ENCODE results near the gene EPHX1. TPM values are rescaled to one million over a fixed set of nuclear protein-coding genes. Genes with fewer than 3 reads are reported as not detected.

EPHX1 gene
- total RNA-seq, 5 donors from 2014 or later (not counting 1 experiment from before 2014, with no cell fraction given), result 0.98 to 5.2 (median 3.7) TPM

GRCh38 chr1:225849925-225850324 is 40.0 kb downstream of the EPHX1 start:
- CTCF ChIA-PET, result interaction anchor here in 1 of 2 donors (1.3 kb wide), 1 partner anchor 21 kb away, joined by 3 read pairs; no protein-coding TSS in a partner anchor
- Histone ChIP-seq H3K4me3 (ENCODE audit: control insufficient read depth in 1 of 2, extremely low read depth in 1 of 2, low read length in 1 of 2) (no peak overlapping the region), H3K27me3 (replicated peaks in 1 of 2; ENCODE audit: control insufficient read depth in 2 of 2, extremely low read depth in 1 of 2, insufficient read depth in 2 of 2, low read length in 1 of 2) (peaks cover 0 to 2% of the 10 kb centered on the region in 2 experiments), H3K9me3 (no peaks in the 10 kb centered on the region), H3K27ac (ENCODE audit: low read length) (peak overlapping the region; percentile 67), H3K36me3 (ENCODE audit: control insufficient read depth in 2 of 2, extremely low read depth in 1 of 2, insufficient read depth in 1 of 2, low read length in 1 of 2) (peaks cover 22 to 86% of the 10 kb centered on the region in 2 donors), H3K4me1 (ENCODE audit: control insufficient read depth in 1 of 2, extremely low read depth in 1 of 2, insufficient read depth in 2 of 2, low read length in 2 of 2) (peaks cover 16 to 79% of the 10 kb centered on the region in 2 experiments)
- H3K9me3 Mint-ChIP-seq, result no peaks in the 10 kb centered on the region
- peak in 28 of 35 experiments; percentile 12 to 55 (median 34) for DNase-seq
- POLR2A ChIA-PET, result no interaction called here
- H3K36me3 Mint-ChIP-seq, result peaks cover 53% of the 10 kb centered on the region
- H3K4me3 Mint-ChIP-seq, result peak overlapping the region in 1 of 3 donors; percentile 56
- peaks cover 67 to 80% (median 73%) of the 10 kb centered on the region in 3 donors for H3K4me1 Mint-ChIP-seq
- ATAC-seq (replicated peaks in 1 of 4), result peak in 2 of 4 experiments; percentile 25
- peak overlapping the region; percentile 93 to 94 for H3K27ac Mint-ChIP-seq
- no peaks in the 10 kb centered on the region for H3K27me3 Mint-ChIP-seq
- WGBS (ENCODE audit: insufficient coverage), result 33% methylated on average over 2 of the region's 7 CpGs

DNA sequence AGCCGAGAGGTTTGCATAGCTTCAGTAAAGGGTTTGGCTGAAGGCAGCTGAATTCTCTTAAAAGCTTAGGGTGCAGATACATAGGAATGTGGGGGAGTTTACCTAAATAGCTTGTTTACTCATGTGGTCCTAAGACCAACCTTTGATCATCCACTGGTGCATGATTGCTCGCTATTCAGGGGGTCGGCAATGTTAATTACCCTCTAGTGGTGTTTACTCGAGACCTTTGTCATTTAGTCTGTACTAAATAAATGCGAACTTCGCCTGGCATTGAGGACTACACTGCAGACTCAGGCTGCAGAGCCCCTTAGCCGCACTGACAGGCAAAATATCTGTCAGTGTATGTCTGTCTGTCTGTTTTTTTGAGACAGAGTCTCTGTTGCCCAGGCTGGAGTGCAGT is 40.4 kb downstream of the EPHX1 start:
- ChIA-PET CTCF (interaction anchor here in 1 of 2 donors (1.3 kb wide), 1 partner anchor 20 kb away, joined by 3 read pairs; no protein-coding TSS in a partner anchor), POLR2A (no interaction called here)
- Histone ChIP-seq H3K27me3 (replicated peaks in 1 of 2; ENCODE audit: control insufficient read depth in 2 of 2, extremely low read depth in 1 of 2, insufficient read depth in 2 of 2, low read length in 1 of 2) (peaks cover 0 to 2% of the 10 kb centered on the region in 2 experiments), H3K9me3 (no peaks in the 10 kb centered on the region), H3K36me3 (ENCODE audit: control insufficient read depth in 2 of 2, extremely low read depth in 1 of 2, insufficient read depth in 1 of 2, low read length in 1 of 2) (peaks cover 24 to 90% of the 10 kb centered on the region in 2 donors), H3K4me1 (ENCODE audit: control insufficient read depth in 1 of 2, extremely low read depth in 1 of 2, insufficient read depth in 2 of 2, low read length in 2 of 2) (peaks cover 16 to 79% of the 10 kb centered on the region in 2 experiments), H3K4me3 (ENCODE audit: control insufficient read depth in 1 of 2, extremely low read depth in 1 of 2, low read length in 1 of 2) (no peak overlapping the region), H3K27ac (ENCODE audit: low read length) (peak overlapping the region; percentile 67)
- no peak for ATAC-seq (replicated peaks in 1 of 4)
- Mint-ChIP-seq H3K27ac (peak overlapping the region; percentile 93 to 94), H3K27me3 (no peaks in the 10 kb centered on the region), H3K4me1 (peaks cover 67 to 80% (median 73%) of the 10 kb centered on the region in 3 donors), H3K36me3 (peaks cover 57% of the 10 kb centered on the region), H3K4me3 (peak overlapping the region in 1 of 3 donors; percentile 56), H3K9me3 (no peaks in the 10 kb centered on the region)
- WGBS (ENCODE audit: insufficient coverage), result 98% methylated on average over 6 of the region's 7 CpGs
- no peak for DNase-seq

- no peaks in the 10 kb centered on the region for H3K27me3 Mint-ChIP-seq
- peak overlapping the region; percentile 65 to 88 for H3K27ac Mint-ChIP-seq
- ChIA-PET CTCF (no interaction called here), POLR2A (no interaction called here)
- no peaks in the 10 kb centered on the region for H3K9me3 Mint-ChIP-seq
- Histone ChIP-seq H3K27ac (ENCODE audit: low read length) (peak overlapping the region; percentile 45), H3K4me1 (ENCODE audit: control insufficient read depth in 1 of 2, extremely low read depth in 1 of 2, insufficient read depth in 2 of 2, low read length in 2 of 2) (peaks cover 16 to 70% of the 10 kb centered on the region in 2 experiments), H3K27me3 (replicated peaks in 1 of 2; ENCODE audit: control insufficient read depth in 2 of 2, extremely low read depth in 1 of 2, insufficient read depth in 2 of 2, low read length in 1 of 2) (peaks cover 0 to 2% of the 10 kb centered on the region in 2 experiments), H3K36me3 (ENCODE audit: control insufficient read depth in 2 of 2, extremely low read depth in 1 of 2, insufficient read depth in 1 of 2, low read length in 1 of 2) (peaks cover 22 to 94% of the 10 kb centered on the region in 2 donors), H3K4me3 (ENCODE audit: control insufficient read depth in 1 of 2, extremely low read depth in 1 of 2, low read length in 1 of 2) (no peak overlapping the region), H3K9me3 (no peaks in the 10 kb centered on the region)
- ATAC-seq (replicated peaks in 1 of 4) (no peak), DNase-seq (peak in 3 of 35 experiments; percentile 15 to 45 (median 29))
- peaks cover 70 to 79% (median 72%) of the 10 kb centered on the region in 3 donors for H3K4me1 Mint-ChIP-seq
- H3K36me3 Mint-ChIP-seq, result peaks cover 59% of the 10 kb centered on the region
- peak overlapping the region in 2 of 3 donors; percentile 18 to 28 for H3K4me3 Mint-ChIP-seq
- 0% methylated on average over 1 of the region's 4 CpGs for WGBS (ENCODE audit: insufficient coverage)
Observed at GRCh38 chr1:225851805-225852204, 41.9 kb downstream of the EPHX1 start.

DNA sequence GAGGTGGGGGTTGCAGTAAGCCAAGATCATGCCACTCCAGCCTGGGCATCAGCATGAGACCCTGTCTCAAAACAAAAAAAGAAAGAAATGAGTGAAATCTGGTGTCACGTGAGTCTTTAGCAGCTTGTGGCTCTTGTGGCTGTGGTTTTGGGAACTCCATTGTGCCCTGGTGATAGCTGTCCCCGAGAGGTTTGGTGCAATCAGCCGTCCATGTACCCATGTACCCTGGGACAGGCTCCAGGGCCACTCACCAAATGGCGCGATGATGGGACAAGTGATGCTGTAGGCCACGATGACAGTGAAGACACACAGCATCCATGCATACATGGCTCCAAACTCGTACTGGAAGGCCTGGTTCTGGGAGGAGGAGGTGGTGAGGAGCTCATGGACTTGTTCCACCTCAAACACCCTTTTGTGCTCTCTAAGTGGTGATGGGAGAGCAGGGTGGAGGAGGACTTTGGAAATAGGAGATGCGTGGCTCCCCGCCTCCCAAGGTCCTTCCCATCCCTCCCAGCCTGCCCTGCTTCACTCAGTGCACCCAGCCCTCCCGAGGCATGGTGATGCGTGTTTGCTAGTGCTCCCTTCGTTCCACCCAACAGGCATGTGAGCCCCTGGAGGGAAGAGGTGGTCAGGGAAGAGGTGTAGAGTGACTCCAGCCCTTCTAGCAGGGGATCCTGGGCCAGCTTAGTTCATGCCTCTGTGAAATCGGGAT is 42.6 kb downstream of the EPHX1 start:
- Mint-ChIP-seq H3K9me3 (no peaks in the 10 kb centered on the region), H3K4me3 (peak overlapping the region in 1 of 3 donors; percentile 18), H3K27ac (peak overlapping the region; percentile 65 to 88), H3K4me1 (peaks cover 65 to 76% (median 70%) of the 10 kb centered on the region in 3 donors), H3K36me3 (peaks cover 59% of the 10 kb centered on the region), H3K27me3 (no peaks in the 10 kb centered on the region)
- no peak overlapping the region for H3K27ac ChIP-seq (ENCODE audit: low read length)
- peaks cover 22 to 96% of the 10 kb centered on the region in 2 donors for H3K36me3 ChIP-seq (ENCODE audit: control insufficient read depth in 2 of 2, extremely low read depth in 1 of 2, insufficient read depth in 1 of 2, low read length in 1 of 2)
- H3K4me1 ChIP-seq (ENCODE audit: control insufficient read depth in 1 of 2, extremely low read depth in 1 of 2, insufficient read depth in 2 of 2, low read length in 2 of 2), result peaks cover 16 to 63% of the 10 kb centered on the region in 2 experiments
- 55% methylated on average over 3 of the region's 13 CpGs for WGBS (ENCODE audit: insufficient coverage)
- DNase-seq, result no peak
- ChIA-PET CTCF (interaction anchor here in 1 of 2 donors (0.6 kb wide), 1 partner anchor 155 kb away, joined by 9 read pairs; no protein-coding TSS in a partner anchor), POLR2A (no interaction called here)
- no peaks in the 10 kb centered on the region for H3K9me3 ChIP-seq
- no peak for ATAC-seq (replicated peaks in 1 of 4)
- no peak overlapping the region for H3K4me3 ChIP-seq (ENCODE audit: control insufficient read depth in 1 of 2, extremely low read depth in 1 of 2, low read length in 1 of 2)
- peaks cover 0 to 2% of the 10 kb centered on the region in 2 experiments for H3K27me3 ChIP-seq (replicated peaks in 1 of 2; ENCODE audit: control insufficient read depth in 2 of 2, extremely low read depth in 1 of 2, insufficient read depth in 2 of 2, low read length in 1 of 2)

- Histone ChIP-seq H3K9me3 (no peaks in the 10 kb centered on the region), H3K27me3 (replicated peaks in 1 of 2; ENCODE audit: control insufficient read depth in 2 of 2, extremely low read depth in 1 of 2, insufficient read depth in 2 of 2, low read length in 1 of 2) (peaks cover 0 to 2% of the 10 kb centered on the region in 2 experiments), H3K4me3 (ENCODE audit: control insufficient read depth in 1 of 2, extremely low read depth in 1 of 2, low read length in 1 of 2) (no peak overlapping the region), H3K4me1 (ENCODE audit: control insufficient read depth in 1 of 2, extremely low read depth in 1 of 2, insufficient read depth in 2 of 2, low read length in 2 of 2) (peaks cover 12 to 54% of the 10 kb centered on the region in 2 experiments), H3K27ac (ENCODE audit: low read length) (no peak overlapping the region), H3K36me3 (ENCODE audit: control insufficient read depth in 2 of 2, extremely low read depth in 1 of 2, insufficient read depth in 1 of 2, low read length in 1 of 2) (peaks cover 22 to 95% of the 10 kb centered on the region in 2 donors)
- no peaks in the 10 kb centered on the region for H3K27me3 Mint-ChIP-seq
- ATAC-seq (replicated peaks in 1 of 4) (no peak), DNase-seq (no peak)
- no peaks in the 10 kb centered on the region for H3K9me3 Mint-ChIP-seq
- 97% methylated on average over 12 of the region's 12 CpGs for WGBS (ENCODE audit: insufficient coverage)
- peaks cover 63% of the 10 kb centered on the region for H3K36me3 Mint-ChIP-seq
- ChIA-PET POLR2A (no interaction called here), CTCF (no interaction called here)
- peaks cover 60 to 71% (median 65%) of the 10 kb centered on the region in 3 donors for H3K4me1 Mint-ChIP-seq
- no peak overlapping the region for H3K4me3 Mint-ChIP-seq
- peak overlapping the region; percentile 63 to 88 for H3K27ac Mint-ChIP-seq
Observed at GRCh38 chr1:225853441-225853840, 43.5 kb downstream of the EPHX1 start.

DNA sequence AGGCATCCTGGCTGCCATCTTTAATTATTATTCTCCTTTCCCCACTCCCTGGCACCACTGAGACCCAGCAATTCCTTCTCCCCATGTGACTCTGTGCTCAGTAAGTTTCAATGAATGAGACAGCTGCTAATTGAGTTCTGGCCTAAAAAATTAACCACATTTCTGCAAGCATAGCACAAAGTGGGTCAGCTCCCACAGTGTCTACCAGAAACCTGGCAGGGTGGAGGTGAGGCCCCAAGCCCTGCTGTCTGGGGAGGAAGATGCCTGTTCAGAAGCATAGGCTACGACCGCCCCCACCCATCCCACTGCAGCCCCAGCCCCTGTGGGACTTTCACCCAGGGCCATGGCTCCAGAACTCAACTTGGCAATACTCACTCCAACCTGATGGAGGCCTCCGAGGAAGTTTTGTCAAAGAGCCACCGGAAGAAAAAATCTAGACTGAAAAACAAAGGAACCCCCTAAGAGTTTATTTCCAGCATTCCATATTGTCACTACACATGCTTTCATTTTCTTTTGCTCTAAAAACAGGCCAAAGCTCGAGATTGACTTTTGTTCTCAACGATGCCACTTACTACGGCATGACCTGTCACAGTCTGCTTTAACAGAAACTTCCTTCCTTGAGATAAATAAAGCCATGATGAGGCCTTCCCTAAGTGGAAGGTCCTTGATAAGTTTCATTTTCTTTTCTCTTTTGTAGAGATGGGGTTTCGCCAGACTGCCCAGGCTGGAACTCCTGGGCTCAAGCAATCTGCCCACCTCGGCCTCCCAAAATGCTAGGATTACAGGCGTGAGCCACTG is 45.8 kb downstream of the EPHX1 start:
- Histone ChIP-seq H3K27ac (ENCODE audit: low read length) (peak overlapping the region; percentile 41), H3K9me3 (no peaks in the 10 kb centered on the region), H3K4me1 (ENCODE audit: control insufficient read depth in 1 of 2, extremely low read depth in 1 of 2, insufficient read depth in 2 of 2, low read length in 2 of 2) (peaks cover 0 to 32% of the 10 kb centered on the region in 2 experiments), H3K36me3 (ENCODE audit: control insufficient read depth in 2 of 2, extremely low read depth in 1 of 2, insufficient read depth in 1 of 2, low read length in 1 of 2) (peaks cover 37 to 94% of the 10 kb centered on the region in 2 donors), H3K27me3 (replicated peaks in 1 of 2; ENCODE audit: control insufficient read depth in 2 of 2, extremely low read depth in 1 of 2, insufficient read depth in 2 of 2, low read length in 1 of 2) (no peaks in the 10 kb centered on the region), H3K4me3 (ENCODE audit: control insufficient read depth in 1 of 2, extremely low read depth in 1 of 2, low read length in 1 of 2) (no peak overlapping the region)
- Mint-ChIP-seq H3K4me1 (peaks cover 48 to 55% (median 48%) of the 10 kb centered on the region in 3 donors), H3K27me3 (no peaks in the 10 kb centered on the region), H3K4me3 (no peak overlapping the region), H3K9me3 (no peaks in the 10 kb centered on the region), H3K36me3 (peaks cover 60% of the 10 kb centered on the region), H3K27ac (peak overlapping the region; percentile 72 to 81)
- ATAC-seq (replicated peaks in 1 of 4) (peak in 1 of 4 experiments; percentile 34), DNase-seq (no peak)
- WGBS (ENCODE audit: insufficient coverage), result 92% methylated on average over 5 of the region's 10 CpGs
- ChIA-PET POLR2A (interaction anchor here (0.5 to 0.7 kb wide), 4 partner anchors 42 to 217 kb away, joined by 3 to 10 read pairs (median 6); no protein-coding TSS in a partner anchor), CTCF (interaction anchor here (0.6 to 0.8 kb wide), 3 partner anchors 25 to 195 kb away, joined by 3 to 4 read pairs (median 4); no protein-coding TSS in a partner anchor)
